GM21529 (cell line): ENCODE data around the gene MAP4K3.
A peak's percentile ranks its signal among the peaks of the same experiment; 100 is the strongest.

Source experiments
- ATAC-seq: cut with Tn5 transposase; IDR thresholded peaks from one replicate; pipeline ENCODE4 v1.9.1; 2021; ENCODE audit not compliant: unreplicated experiment

Gene MAP4K3

DNA sequence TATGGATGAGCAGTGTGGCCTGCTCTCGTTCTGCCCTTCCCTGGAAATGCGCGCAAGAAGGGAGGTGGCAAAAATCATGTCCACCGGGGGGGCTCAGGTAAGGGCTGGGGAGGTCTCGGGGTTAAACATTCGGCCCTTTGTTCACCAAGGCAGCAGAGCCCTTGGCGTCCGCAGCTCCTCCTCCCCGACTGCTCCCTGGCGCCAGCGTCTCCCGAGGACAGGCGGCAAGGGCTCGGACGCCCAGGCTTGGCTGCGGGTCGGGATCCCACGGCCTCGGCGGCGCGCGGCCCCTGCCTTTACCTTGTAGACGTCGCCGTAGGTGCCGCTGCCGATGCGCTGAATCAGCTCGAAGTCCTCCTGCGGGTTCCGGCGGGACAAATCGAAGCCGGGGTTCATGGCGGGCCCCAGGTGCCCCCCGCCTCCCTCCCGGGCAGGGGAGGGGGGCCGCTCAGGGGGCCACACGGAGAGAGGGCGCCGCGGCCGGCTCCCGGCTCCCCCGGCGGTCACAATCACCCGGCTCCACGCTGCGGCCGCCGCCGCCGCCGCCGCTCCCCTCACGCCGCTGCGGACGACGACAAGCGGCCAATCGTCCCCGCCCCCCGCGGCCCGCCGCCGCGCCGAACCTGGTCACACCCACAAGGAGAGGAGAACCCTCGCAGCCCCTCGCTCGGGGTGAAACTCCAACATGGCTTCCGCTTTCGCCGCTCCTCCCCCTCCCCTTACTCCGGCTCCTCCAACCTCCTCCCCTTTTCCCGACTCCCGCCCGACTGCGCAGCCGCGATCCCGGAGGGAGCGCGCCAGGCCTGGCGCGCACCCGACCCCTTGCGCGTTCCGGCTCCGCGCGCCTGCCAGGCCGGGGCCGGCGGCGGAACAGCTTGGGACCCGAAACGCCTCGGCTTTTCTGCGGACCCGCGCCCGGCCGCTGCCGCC lies at the start of gene MAP4K3:
MAP4K3 (minus strand) TSS at position 694 of the 930 bp plus-strand sequence; CDS start at position 396, 298 bp downstream.
- peak; percentile 73 for ATAC-seq

DNA sequence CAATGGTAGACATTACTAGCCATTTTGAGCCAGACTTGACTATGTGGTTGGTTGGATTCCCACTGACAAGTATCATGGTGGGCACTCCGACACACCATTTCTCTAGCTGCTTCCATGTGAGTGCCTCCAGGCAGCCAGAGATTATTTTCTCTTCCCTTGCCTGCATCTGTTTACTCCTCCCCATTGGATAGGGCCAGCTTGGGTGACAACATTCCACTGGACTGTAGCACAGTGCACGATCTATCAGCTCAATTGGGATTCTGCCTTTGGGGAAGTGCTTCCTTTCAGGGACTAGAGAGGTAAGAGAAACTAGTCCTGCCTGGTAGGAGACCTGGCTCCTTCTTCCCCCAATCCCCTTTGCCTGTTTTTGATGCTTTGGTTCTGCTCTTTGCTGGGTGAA lies 49.0 kb upstream of the MAP4K3 start:
- no peak for ATAC-seq

DNA sequence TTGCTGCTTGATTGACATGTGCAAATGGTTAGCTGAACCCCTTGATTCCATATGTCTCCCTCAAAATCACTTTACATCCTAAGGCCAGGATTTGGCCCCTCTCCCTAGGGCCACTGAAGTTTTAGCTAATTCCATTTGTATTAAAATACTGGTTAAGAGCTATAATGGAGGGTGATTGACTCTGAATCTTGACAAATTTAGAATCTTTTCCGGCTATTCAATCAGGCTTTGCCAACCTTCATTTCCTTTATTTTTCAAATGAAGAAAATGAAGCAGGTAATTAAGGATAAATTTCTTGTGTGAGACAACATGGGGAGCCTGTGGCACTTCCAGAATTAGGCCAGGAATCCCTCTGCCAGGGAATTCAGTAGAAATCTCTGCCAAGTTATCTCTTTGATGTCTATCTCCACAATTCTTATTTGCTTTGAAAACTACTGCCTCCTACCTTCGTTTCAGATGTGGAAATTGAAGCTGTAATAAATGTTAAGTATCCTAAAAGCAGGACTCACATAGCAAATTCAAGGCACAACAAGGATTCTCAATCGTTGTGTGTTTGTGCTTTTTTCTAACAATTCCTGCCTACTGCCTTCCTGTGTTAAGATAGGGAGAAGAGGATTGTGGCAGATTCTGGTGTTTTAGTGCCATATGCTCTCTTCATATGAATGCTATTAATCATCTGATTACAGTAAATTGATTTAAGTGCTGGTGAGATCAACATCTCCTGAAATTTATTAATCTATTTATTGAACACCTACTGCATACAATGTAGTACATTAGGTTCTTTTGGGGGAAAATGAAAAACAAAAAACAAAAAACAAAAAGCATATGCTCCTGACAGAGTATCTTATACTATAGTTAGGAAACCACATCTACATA lies 47.8 kb upstream of the MAP4K3 start:
- ATAC-seq = no peak

DNA sequence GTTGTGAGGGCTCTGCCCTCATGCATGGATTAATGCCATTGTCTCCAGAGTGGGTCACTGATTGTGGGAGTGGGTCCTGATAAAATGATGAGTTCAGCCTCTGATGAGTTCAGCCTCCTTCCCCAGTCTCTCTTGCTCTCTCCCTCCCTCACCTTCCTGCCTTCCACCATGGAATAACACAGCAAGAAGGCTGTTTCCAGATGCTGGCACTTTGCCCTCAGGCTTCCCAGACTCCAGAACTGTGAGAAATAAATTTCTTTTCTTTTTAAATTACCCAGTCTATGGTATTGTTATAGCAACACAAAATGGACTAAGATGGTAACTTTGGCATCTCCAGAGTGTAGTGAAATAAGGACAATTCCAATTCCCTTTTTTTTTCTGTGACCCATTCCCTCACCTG lies 47.1 kb upstream of the MAP4K3 start:
- no peak for ATAC-seq

DNA sequence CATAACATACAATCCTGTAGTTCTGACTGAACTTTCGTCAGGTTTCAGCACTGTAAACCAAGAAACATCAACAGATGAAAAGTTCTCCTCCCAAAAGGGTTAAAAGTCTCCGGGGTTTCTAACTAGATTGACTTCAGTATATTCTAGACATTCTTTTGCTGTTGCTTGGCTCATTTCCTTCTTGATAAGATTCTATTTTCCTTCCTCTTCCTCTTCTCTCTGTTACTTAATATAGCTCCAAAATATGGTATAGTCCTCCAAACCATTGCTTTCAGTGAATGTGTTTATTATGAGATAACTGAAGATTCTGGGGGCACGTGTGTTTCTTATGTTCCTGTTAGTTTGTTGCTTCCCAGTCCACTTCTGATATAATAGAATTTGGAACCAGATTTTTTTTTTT lies 46.4 kb upstream of the MAP4K3 start:
- no peak for ATAC-seq

DNA sequence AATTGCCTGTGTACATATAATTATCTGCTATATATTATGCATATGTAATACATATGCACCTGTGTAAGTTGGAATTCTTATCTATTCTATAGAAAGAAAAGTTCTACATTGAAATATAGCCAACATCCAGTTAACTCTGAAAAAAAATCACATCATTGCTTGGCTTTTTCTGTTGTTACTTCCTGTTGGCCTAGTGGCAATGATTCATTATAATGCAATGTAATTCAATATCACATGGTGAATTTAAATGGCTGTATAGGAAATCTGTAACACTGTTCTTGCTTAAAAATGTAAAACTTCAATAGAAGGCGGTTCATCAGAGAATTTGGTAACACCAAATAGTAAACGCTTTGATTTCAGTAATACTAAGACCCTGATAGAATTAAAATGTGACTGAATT lies 44.5 kb upstream of the MAP4K3 start:
- no peak for ATAC-seq

DNA sequence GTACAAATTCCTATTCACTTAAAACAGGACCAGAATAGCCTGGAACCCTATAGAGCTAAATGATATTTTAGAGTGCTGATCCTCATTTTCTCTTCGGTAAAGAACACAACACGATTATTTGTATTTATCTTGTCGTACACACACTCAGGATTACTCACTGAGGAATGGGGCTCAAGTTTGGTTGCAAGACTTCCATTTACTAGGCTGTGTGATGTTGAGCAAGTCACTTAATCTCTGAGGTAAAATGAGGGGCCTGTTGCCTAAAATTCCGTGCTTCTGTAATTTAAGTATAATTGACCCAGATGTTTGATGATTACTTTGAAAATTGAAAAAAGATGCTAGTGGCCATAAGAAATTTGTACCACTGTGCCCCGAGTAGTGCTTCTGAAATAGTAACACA lies 42.6 kb upstream of the MAP4K3 start:
- no peak for ATAC-seq

DNA sequence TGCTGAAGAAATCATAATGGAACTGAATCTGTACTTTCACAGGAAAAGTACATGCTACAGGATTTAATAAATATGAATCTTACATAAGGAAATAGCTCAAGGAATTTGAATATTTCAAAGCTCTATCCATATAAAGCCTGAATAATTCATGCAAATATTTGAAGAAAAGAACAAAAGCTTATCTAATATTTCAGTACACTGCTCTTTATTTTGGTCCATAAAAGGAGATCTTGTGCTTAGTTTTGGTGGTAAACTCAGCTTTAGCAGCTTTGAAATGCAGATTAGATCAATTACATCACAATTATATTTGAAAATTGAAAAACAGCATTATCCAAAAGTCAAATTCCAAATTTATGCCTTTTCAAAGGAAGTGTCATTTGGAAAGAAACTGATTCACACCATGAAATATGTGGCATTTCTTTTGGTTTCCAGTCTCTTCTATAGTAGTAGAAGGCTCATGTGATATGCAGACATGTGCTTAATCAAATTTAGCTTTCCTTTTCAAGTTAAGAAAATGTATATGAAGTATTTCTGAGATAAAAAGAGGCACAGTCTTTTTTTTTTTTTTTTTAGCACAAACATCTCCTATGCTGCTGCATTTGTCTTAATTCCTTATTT lies 42.1 kb upstream of the MAP4K3 start:
- ATAC-seq = no peak

DNA sequence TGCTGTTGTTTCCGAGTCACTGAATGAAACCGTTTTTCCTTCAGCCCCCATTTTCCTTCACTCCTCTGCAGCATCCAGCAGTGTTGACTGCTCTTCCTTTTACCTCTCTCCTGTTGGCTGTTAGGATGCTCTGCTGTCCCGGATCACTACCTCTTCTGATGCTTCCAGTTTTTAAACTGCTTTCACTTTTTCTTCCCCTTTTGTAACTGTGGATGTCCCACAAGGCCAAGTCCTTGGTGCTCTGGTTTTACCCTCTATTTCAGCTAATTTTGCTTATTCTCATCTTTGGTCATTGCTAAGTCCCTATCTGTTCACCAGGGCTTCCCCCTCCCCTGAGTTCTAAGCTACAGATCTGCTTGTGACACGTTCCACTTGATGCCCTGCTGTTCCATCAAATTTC lies 39.4 kb upstream of the MAP4K3 start:
- ATAC-seq = peak; percentile 93

DNA sequence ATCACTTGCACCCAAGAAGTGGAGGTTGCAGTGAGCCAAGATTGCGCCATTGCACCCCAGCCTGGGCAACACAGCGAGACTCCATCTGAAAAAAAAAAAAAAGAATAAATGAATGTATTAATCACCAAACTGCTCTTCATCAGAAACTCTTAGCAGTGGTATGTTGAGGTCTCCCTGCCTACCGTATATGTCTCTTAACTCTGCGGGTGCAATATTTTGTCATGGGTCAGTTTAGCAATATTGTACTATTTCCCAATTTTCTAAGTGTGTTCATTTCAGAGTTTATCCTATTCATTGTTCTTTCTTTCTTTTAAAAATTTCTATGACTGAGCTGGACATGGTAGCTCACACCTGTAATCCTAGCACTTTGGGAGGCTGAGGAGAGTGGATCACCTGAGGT lies 37.9 kb upstream of the MAP4K3 start:
- ATAC-seq = no peak

DNA sequence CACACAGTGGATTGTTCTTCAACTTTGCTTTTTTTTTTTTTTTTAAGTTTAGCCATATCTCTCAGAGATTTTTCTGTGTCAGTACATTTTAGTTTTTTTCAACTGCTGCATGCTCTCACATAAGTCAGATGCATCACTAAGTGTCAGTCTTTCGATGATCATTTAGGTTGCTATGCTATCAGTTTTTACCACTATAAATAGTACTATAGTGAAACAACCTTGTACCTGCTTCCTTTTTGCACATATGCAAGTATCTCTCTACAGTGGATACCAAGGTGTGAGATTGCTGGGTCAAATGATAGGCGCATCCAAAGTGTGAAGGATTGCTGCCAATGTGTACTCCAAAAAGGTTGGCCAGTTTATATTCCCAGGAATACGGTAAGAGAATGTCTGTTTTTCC lies 33.5 kb upstream of the MAP4K3 start:
- ATAC-seq = peak; percentile 54

DNA sequence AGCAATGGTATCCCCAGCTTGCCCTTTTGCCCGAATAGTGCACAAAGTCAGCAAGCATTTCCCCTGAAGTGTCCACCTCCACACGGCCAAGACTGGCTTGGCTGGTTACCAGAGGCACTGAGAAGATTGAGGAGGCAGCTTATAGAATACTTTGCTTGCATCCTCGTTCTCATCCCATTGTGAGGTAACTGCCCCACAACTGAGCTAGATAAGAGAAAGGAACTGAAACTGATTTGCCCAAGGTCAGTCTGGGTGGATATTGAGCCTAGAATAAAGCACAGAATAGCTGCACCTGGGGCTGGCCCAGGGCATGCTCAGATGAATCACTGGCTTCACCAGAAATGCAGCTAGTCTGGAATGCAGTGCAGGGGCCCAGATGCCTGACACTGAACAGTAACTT lies 32.7 kb upstream of the MAP4K3 start:
- peak; percentile 86 for ATAC-seq

DNA sequence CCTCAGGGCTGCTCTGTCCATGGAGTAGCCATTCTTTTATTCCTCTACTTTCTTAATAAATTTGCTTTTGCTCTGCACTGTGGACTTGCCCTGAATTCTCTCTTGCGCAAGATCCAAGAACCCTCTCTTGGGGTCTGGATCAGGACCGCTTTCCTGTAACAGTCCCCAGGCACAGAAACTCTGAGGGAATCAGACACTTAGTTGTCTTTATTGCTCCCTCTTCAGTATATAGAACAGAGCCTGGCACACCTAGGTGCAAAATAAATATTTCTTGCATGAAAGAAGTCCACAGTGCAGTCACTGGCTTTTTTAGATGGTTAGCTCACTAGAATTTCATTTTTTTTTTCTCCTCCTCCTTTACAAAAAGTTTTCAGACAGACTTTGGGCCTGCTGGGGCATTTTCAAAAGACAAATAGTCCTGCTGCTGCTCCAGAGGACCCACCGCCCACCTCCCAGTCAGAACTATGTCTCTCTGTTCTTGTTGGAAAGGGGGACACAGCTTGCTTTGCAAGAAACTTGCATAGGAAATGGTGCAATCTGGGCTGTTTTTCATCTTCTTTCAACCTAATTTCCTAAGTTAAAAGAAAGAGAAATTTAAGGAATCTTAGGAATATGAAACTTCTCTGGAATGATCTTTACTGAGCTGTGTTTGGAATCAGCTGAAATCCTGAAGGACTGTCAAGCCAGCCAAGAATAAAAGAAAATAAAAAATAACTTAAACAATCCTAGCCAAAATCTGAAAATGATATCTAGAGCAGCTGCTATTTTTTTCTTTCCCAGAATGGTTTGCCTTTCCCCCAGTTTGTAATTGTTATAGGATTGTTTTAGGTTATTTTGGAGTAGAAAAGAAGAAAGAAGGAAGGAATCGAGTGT lies 31.7 kb upstream of the MAP4K3 start:
- no peak for ATAC-seq

DNA sequence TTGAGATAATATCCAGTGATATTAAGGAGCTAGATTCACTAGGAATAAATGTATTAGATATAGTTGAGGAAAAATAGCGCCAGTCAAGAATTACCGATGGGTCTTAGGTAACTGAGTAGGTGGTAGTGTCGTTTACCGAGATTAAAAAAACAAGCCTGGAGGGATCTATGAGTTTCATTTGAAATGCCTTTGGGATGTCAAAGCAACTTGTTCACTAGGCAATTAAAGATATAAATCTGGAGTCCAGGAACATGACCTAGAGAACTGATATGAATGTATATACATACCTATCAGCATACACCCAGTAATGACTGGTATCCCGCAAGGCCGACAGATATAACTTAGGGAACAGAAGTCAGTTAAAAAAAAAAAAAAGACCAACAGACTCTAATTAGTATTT lies 29.2 kb upstream of the MAP4K3 start:
- no peak for ATAC-seq

DNA sequence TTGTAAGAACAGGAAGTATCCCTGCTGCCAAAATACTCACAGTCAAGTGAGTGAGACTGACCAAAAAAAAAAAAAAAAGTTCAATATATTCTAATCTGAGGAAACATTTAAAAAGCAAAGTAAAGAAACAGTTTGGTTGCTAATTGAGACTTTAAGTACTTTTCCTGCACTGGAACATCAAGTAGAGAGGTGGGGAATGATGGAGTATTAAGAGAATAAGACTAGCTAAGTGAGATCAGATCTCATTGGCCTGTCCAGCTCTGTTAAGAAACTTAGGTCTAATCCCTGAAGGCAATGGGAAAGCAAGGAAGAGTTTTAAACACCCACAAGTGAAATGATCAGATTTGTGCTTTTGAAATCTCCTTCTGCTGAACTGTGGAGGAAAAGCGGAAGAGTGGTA lies 27.8 kb upstream of the MAP4K3 start:
- no peak for ATAC-seq

DNA sequence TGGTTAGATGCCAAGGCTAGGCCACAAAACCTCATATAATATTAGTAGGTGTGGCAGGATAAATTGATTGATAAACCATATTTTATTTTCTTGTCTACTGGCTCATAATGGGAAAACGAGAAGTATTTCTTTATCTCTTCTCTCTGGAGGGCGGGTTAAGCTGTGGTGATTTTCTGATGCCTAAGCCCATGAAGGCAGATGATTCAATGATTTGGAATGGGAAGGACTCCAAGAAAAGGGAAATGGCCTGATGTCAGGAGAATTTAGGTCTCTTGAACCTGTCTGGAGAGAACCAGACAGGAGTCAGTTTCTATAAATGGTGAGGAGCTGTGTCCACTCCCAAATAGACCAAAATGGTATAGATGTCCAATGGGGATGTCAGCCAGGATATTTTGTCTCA lies 18.7 kb upstream of the MAP4K3 start:
- ATAC-seq = no peak

DNA sequence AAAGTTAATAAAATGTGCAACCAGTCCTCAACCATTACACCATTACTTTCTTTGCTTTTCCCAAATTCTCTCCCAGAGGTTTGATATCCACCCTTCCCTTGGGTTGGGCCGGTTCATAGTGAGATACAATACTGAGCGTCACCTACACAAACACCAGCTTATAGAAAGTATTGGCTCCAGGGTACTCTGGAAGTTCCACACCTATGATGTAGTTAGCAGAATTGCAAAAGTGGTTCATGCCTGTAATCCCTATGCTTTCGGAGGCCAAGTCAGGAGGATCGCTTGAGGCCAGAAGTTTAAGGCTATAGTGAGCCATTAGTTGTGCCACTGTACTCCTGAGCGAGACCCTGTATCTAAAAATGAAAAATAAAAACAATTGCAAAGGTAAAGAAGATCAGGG lies 15.3 kb upstream of the MAP4K3 start:
- ATAC-seq = no peak

DNA sequence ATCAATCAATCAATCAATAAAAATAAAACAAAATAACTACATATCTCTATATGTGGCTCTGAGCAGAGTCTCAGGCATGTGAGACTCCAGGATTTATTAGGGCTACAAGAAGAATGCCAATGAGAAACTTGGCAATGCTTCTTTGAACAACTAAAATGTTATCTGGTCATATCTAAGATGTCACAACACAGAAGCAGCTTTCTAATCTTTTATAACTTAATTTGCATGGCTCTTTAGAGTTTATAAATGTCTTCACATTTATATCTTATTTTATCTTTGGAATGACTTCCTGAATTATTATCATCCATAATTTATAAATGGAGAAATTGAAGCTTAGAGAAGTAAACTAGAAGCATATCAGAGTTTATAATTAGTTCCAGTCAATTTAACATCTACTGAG lies 14.9 kb upstream of the MAP4K3 start:
- ATAC-seq = no peak

DNA sequence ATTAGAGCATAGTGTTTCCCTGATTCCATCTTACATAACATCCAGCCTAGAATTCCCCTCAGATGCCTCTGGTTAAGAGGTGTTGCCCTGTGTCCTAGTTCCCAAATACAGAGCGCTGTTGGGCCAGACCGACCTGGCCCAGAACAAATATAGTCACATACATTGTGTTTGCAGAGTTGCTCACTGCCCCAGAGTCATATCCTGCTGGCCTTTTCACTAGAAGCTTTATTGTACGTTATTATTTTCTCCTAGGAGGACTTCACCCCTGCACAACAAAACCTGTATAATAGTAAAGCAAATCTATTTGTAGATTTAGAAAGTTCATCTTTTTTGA lies 11.1 kb upstream of the MAP4K3 start:
- no peak for ATAC-seq

DNA sequence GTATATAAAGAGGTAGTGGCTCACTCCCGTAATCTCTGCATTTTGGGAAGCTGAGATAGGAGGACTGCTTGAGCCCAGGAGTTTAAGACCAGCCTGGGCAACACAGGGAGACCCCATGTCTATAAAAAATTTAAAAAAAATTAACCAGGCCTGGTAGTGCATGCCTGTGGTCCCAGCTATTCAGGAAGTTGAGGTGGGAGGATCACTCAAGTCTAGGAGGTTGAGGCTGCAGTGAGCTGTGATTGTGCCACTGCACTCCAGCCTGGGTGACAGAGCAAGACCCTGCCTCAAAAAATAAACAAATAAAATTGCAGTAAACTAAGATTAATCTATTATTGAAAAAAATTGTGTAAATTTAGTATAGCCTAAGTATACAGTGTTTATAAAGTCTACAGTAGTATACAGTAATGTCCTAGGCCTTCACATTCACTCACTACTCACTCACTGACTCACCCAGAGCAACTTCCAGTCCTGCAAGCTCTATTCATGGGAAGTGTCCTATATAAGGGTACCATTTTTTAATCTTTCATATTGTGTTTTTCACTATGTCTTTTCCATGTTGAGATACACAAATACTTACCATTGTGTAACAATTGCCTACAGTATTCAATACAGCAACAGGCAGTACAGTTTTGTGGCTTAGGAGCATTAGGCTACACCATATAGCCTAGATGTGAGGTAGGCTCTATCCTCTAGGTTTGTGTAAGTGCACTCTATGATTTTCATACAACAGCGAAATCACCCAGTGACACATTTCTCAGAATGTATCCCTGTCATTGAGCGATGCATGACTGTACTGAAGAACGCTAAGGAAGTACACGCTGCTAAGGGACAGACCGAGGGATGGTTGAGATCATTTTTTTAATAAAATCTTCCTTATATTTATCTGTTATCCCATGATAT lies 10.4 kb upstream of the MAP4K3 start:
- no peak for ATAC-seq
